Iris pigment epithelial cell (primary cell): Measurements from ENCODE around the gene PCBP1.
"Not testable (repeated sequence)": the region's sequence is repeated elsewhere in the genome, so short reads cannot be mapped to it uniquely, and the experiment has no call there.

Source experiments
- DNase-seq: peaks from one replicate; pipeline ENCODE4 v3.0.0-alpha.2; 2011; ENCODE audit warnings: low read depth

Gene PCBP1

DNA sequence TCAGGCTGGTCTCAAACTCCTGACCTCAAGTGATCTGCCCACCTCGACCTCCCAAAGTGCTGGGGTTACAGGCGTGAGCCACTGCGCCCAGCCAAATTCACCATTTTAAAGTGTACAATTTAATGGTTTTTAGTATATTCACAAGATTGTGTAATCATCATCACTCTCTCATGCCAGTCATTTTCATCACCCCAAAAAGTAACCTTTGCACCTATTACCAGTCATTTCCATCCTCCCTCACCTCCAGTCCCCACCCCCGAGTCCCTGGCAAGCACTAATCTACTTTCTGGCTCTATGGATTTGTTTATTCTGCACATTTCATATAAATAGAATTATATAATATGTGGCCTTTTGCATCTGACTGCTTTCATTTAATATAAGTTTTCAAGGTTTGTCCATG lies 10.8 kb downstream of the PCBP1 start:
- no peak for DNase-seq

DNA sequence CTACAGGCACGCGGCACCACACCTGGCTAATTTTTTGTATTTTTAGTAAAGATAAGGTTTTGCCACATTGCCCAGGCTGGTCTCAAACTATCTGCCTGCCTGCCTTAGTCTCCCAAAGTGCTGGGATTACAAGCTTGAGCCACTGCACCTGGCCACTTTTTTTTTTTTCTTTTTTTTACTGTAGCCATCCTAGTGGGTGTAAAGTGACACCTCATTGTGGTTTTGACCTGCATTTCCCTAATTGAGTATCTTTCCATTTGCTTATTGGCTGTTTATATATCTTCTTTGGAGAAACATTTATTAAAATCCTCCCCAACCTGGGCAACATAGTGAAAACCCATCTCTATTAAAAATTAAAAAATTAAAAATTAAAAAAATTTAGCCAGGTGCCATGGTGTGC lies 12.0 kb downstream of the PCBP1 start:
- no peak for DNase-seq

DNA sequence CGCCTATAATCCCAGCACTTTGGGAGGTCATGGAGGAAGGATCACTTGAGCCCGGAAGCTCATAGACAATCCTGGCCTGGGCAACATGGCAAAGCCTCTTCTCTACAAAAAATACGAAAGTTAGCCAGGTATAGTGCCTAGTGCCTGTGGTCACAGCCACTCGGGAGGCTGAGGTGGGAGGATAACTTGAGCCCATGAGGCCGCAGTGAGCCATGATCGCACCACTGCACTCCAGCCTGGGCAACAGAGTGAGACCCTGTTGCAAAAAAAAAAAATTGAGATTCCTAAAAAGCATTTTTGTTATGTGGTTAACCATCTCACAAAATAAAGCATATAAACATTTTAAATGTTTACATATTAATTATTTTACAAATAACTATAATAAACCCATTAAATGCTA lies 13.9 kb downstream of the PCBP1 start:
- DNase-seq: no peak

DNA sequence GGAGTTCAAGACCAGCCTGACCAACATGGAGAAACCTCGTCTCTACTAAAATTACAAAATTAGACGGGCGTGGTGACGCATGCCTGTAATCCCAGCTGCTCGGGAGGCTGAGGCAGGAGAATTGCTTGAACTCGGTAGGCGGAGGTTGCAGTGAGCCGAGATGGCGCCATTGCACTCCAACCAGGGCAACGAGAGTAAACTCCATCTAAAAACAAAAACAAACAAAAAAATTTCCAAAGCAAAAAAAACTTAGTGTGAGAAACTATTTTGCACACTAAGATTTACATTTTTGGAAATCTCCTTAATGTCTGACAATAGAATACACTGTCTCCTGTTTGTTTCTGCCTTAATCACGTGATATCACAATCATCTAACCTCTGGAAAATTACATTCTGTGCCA lies 14.4 kb downstream of the PCBP1 start:
- not testable (repeated sequence) for DNase-seq

DNA sequence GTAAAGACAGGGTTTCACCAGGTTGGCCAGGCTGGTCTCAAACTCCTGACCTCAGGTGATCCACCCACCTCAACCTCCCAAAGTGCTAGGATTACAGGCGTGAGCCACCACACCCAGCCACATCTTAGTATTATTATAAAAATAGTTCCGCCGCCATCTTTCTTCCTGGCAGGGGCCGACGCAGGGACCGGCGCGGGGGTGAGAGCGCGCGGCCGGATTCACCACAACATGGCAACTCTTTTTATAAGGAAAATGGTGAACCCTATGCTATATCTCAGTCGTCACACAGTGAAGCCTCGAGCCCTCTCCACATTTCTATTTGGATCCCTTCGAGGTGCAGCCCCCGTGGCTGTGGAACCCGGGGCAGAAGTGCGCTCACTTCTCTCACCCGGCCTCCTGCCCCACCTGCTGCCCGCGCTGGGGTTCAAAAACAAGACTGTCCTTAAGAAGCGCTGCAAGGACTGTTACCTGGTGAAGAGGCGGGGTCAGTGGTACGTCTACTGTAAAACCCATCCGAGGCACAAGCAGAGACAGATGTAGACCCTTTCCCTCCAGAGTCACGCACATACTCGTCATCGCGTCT lies 15.1 kb downstream of the PCBP1 start:
- DNase-seq: not testable (repeated sequence)

DNA sequence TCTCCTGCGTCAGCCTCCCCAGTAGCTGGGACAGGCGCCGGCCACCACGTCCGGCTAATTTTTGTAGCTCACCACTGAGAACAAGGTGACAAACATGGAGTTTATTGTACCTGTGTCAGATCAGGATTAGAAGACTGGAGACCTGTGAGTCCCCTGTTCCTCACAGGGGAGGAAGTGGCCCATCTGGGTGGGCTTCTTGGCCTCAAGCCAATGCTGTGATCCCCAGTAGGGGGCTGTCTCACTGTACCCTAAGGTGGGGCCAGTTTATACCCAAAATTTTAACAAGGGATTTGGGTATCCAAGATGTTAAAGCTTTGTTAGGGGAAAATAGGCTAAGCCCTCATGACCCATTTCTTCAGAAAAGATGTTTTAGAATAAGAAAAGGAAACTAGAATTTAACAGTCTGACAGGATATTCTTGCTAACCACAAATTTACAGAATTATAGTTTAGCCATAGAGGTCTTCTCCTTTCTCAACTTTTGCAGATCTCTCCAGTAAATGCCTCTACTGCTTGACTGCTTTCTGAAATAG lies 16.3 kb downstream of the PCBP1 start:
- DNase-seq: no peak

DNA sequence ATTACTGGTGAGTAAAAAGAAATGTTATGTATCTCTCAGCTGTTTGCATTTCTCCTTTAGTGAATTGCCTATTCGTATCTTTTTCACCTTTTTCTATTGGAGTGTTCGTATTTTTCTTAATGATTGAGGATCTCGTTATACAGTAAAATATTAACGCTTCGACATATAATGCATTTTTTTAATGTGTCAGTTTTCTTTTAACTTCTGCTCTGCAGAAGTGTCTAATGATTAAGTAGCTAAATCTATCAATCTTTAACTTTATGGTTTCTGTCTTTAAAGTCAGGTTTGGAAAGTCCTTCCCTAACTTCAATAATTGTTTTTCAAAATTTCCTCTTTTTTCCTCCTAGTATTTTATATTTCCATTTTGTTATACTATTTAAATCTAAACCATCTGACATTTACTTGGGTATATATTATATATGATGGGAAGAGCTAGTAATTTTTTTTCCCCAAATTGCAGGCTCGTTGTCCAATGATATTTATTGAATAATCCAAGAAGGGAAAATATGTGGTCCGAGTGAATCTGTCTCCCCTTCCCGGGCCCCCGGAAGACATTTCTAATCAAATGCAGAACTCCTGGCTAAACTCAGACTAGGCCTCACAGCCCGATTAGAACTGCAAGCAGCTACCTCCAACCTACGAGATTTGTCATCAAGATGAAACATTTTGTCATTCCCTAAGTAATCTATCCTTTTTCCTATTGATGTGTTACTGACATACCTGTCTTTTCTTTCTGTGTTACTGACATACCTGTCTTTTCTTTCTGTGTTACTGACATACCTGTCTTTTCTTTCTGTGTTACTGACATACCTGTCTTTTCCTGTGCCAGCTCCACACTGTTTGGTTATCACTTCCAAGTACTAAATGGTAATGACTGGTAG lies 17.2 kb downstream of the PCBP1 start:
- DNase-seq: peak; percentile 81

DNA sequence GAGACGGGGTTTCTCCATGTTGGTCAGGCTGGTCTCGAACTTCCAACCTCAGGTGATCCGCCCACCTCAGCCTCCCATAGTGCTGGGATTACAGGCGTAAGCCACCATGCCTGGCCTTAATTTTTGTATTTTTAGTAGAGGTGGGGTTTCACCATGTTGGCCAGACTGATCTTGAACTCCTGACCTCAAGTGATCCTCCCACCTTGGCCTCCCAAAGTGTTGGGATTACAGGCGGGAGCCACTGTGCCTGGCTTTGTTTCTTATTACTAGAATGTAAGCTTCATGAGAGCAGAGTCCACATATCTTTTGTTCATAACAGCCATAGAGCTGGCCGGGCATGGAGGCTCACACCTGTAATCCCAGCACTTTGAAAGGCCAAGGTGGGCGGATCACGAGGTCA lies 18.9 kb downstream of the PCBP1 start:
- not testable (repeated sequence) for DNase-seq

DNA sequence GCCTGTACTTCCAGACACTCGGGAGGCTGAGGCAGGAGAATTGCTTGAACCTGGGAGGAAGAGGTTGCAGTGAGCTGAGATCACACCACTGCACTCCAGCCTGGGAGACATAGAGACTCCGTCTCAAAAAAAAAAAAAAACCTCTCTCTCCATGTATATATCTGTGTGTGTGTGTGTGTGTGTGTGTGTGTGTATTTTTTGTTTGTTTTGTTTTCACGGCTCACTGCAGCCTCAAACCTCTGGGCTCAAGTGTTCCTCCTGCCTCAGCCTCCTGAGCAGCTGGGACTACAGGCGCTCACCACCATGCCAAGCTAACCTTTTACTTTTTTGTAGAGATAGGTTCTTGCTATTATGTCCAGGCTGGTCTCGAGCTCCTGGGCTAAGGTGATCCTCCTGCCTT lies 23.1 kb downstream of the PCBP1 start:
- DNase-seq: not testable (repeated sequence)

DNA sequence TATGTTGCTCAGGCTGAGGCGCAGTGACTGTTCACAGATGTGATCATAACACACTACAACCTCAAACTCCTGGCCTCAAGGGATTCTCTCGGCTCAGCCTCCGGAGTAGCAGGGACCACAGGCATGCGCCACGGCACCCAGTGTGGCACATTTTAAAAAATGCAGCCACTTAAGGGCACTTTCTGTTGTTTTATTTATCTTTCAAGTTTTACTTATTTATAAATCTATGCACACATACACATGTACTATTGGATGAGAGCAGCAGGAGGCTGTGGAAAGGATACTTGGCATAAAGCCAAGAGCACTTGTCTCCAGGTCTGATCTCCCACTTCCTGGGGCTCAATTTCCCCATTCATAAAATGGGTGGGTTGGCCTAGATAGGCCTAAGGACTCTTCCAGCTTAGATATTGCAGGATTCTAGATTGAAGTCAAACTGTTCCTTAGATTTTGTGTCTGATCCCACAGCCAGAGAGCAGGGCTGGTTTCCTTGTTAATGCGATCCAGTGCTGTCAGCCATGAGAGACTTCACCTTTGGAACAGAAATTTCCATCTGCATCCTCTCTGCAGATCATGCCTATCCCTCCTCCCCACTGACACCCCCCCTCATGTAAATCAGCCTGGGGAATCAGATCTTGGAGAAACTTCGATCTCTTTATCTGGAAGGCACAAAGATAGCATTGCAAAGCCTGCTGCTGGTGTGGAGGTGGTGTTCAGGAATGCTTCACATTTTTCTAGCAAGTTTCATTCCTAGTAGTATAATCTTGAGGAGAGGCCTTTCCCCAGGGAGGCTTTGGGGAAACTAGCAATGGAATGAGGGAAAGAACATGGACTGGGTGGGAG lies 24.7 kb downstream of the PCBP1 start:
- DNase-seq: no peak

DNA sequence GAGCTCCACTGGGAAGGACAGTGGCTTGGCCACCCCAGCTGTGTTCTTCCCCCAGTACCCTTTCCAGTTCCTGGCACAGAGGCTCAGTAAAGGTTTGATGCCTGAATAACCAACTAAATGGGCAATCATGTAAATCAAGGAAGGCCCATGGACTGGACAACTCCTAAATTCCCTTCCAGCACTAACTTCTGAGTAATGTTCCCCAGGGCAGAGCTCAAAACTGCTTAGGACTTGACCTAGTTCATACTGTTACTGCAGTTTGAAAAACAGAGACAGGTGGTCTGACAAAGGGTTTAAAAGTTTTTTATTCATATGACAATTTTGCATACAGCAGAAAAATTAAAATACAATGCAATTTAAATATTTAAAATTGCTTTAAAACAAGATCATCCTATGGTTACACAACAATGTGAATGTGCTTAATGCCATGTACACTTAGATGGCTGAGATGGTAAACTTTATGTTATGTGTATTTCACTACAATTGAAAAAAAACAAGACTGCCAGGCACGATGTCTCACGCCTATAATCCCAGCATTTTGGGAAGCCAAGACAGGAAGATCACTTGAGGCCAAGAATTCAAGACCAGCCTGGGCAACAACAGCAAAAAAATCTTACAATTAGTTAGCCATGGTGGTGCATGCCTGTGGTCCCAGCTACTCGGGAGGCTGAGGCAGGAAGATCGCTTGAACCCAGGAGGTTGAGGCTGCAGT lies 26.2 kb downstream of the PCBP1 start:
- DNase-seq: no peak

DNA sequence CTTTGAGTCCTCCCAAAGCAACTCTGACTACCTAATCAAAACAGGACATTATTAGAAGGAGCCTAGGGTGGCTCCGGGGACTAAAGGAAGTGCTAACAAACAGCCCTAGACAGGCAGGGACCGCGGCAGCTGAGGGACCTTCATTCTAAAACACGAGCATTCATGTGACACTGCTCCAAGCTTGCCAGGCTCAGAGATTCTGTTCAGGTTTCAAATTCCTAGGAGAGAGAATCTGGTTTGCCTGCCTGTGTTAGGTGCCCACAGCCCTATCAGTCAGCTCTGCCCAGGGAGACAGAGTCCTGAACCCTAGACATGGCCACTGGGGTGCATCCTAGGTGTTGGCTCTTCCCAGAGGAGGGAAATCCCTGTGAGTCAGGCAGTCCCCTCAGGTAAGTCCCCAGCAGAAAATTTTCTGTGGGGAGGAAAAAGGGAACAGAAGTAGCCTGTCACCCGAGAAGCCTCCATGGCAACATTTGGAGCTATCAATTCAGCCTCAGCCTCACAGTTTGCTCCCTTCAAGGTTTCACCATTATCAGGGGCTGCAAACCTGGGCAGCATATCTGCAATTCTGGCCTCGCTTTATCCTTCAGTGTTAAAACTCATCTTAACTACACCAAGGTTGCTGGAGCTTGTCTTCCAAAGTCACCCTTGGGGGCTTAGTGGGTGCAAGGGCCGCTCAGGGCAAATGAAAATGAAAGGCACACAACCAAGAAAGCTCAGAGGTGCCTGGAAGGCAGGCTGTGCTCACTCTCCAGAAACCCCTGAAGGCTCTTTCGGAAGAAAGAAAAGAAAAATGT lies 28.6 kb downstream of the PCBP1 start:
- no peak for DNase-seq

DNA sequence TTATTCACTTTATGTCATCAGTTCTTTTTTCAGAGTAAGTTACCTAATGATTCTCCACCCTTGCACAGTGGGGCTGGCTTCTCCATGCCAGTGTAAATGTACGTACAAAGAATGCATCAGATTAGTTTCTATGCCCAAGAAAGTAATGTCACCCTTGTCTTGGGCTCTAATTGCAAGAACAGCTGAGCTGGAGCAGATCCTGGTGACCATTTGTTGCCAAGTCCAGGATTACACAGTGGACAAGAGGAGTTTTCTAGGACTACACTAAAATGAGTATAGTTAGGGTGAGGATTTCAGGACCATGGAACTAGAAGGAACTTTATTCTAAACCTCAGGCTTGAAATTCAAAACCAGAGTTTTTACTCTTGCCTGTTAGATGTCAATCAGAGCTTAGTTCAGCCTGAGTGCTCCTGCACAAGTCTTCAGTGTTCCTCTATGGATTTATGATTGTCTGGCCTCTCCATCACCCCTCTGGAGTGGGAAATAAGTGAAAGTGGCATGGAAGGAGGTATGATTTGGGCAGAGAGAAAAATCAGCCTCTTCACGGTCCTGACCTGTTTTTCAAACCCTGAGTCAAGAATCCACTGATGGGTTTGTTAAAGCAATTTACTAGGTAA lies 29.8 kb downstream of the PCBP1 start:
- DNase-seq: no peak

DNA sequence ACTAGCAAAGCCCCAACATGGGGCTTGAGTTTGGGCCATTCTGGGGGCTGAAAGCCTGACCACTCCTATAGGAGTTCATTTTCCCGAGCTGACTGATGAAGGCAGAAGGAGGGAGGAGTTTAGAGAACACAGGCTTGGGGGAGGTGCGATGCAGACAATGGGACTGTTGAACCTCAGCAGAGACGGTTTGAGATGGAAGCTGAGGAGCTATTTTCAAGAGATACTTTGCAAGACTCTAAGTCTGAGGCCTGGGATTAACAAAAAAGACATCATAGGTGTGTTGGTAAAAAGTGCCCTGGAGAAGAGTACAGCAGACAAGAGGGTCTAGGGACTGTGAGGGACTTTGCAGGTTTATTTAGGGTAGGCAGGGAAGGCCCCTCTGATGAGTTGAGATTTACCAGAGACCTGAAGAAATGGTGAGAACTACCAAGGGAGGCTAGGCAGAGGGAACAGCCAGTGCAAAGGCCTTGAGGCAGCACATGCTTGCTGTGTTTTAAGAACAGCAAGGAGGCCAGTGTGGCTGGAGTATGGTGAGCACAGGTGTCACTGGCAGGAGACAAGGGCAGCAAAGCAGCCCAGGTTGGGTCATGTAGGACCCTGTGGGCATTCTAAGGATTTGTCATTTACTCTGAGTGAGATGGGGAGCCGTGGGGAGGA lies 31.6 kb downstream of the PCBP1 start:
- no peak for DNase-seq

DNA sequence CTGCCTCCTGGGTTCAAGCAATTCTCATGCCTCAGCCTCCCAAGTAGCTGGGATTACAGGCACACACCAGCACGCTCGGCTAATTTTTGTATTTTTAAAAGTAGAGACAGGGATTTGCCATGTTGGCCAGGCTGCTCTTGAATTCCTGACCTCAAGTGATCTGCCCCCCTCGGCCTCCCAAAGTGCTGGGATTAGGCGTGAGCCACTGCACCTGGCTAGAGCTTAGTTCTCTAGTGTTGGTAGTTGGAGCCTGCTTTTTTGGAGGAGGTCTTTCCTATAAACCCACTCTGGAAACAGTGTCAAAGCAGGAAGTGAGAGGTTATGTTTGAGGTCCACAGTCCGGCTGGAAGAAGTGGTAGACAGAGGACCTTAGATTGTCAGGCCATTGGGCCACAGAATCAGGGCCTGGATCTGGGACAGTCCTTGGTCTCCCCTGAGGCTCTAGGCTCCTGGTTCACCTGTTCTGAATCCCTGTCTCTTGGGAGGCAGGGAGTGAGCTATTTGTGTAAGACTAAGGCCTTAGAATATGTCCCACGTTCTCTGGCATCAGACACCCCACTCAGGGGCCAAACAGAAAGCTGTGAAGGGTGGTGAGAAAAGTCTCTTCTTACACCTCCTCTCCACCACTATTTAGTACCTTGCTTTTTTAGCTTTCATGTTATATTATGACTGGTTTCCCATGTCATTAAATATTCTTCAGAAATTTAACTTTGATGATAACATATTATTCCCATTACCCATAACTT lies 34.5 kb downstream of the PCBP1 start:
- no peak for DNase-seq

DNA sequence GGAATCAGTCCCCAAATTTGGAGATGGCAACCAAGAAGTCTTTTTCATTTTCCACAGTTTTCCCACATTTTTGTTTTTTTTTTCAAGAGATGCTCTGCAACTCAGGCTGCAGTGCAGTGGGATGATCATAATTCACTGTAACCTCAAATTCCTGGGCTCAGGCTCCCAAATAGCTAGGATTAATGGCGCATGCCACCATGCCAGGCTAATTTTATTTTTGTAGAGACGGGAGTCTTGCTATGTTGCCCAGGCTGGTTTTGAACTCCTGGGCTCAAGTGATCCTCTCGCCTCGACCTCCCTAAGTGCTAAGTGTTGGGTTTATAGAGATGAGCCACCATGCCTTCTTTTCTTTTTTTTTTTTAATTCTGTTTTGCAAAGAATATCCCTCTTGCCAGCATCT lies 35.2 kb downstream of the PCBP1 start:
- DNase-seq: no peak

DNA sequence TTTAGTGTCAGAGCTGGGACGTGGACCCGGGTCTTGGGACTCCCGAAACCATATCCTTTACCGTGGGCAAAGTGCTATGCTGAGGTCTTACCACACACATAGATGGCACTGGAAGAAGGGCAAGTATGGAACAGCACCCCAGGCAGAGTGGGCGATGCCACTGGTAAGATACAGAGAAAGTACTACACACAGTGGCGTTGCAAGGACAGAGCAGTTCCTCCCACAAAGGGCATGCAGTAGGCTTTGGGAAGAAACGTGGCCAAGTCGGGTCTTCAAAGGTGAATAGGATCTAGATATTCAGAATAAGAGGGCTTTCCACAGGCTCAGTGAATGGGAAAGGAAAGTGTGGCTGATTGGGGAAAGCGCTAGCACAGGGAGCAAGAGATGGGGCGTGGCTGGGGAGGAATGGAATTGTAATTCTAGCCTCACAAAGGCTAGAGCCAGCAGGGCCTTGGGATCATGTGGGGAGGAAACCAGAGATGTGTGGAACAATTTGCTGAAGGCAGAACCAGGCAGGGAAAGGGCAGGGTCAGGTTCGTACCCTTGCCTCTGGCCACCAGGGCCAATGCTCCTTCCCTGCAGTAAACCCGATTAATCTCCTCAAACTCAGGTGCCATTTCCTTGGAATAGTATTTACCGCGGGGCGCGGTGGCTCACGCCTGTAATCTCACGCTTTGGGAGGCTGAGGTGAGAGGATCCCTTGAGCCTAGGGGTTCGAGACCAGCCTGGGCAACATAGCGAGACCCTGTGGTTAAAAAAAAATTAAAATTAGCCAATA lies 36.0 kb downstream of the PCBP1 start:
- DNase-seq: peak; percentile 71

DNA sequence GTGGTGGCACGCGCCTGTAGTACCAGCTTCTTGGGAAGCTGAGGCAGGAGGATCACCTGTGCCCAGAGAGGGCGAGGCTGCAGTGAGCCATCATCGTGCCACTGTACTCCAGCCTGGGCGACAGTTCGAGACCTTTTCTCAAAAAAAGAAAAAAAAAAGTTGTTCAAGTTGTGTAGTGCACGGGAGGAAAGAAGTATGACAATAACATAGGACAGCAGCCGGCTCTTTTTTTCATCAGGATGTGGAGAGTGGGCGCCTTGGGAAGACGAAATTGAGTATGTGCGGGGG lies 36.5 kb downstream of the PCBP1 start:
- DNase-seq: no peak

DNA sequence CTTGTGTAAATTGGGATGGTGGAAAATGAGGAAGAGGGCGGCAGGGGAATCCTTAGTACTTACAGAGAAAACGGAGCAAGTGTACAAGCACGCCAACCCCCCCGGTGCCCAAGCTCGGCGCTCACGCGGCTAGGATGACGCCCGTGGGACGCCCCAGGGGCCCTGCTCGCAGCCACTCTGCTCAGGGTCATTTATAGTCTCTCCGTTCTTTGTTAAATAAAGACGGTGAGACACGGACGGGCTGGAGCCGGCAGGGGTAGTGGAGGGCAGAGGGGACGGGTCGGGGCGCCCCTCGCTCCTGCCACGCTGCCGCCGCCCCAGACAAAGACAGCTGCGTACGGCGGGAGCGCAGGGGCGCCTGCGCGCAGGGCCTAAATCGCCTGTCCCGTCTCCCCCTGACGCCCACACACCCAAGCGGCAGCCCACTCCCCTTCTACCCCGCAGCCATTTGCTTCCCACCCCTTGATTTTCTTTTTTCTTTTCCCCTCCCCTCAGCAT lies 37.8 kb downstream of the PCBP1 start:
- DNase-seq: no peak
